ENCODE results near the gene CHD9NB.

DNA sequence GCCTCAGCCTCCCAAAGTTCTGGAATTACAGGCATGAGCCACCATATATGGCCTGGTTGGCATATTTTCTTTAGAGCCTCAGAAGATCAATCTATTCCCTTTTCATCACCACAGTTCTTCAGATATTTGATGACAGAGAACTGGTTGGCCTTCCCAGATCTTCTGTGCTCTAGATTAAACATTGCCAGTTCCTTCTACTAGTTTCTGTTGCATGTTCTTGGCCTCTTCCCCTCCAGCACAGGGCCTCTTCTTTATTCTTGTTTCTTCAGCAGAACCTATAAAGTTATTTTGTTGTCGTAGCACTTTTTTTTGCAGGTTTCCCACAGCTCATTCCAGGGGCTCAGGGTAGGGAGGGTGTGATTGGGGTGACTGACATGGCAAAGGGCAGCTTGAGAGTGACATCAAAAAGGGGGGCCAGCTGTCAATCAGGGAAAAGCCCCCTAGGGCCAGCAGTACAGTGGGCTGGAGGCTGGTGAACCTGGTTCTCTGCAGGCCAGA is 11.4 kb upstream of the CHD9NB start:
- TF ChIP-seq YY1 (tag by site-specific recombination; IDR thresholded peaks at IDR 0.05) = no peak
- TF ChIP-seq, protein P1, sequence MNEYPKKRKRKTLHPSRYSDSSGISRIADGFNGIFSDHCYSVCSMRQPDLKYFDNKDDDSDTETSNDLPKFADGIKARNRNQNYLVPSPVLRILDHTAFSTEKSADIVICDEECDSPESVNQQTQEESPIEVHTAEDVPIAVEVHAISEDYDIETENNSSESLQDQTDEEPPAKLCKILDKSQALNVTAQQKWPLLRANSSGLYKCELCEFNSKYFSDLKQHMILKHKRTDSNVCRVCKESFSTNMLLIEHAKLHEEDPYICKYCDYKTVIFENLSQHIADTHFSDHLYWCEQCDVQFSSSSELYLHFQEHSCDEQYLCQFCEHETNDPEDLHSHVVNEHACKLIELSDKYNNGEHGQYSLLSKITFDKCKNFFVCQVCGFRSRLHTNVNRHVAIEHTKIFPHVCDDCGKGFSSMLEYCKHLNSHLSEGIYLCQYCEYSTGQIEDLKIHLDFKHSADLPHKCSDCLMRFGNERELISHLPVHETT (tag by site-specific recombination; IDR thresholded peaks at IDR 0.05) = no peak
- TF ChIP-seq MEIS1 (CRISPR knock-in tag; IDR thresholded peaks at IDR 0.05; ENCODE audit: borderline replicate concordance) = no peak
- no peak for TF ChIP-seq ZNF157 (tag by site-specific recombination; IDR thresholded peaks at IDR 0.05)
- TF ChIP-seq, protein P2, sequence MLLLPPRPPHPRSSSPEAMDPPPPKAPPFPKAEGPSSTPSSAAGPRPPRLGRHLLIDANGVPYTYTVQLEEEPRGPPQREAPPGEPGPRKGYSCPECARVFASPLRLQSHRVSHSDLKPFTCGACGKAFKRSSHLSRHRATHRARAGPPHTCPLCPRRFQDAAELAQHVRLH (tag by site-specific recombination; IDR thresholded peaks at IDR 0.05) = no peak
- no peak for TF ChIP-seq ZNF626 (tag by site-specific recombination; IDR thresholded peaks at IDR 0.05)
- TF ChIP-seq, protein P3, sequence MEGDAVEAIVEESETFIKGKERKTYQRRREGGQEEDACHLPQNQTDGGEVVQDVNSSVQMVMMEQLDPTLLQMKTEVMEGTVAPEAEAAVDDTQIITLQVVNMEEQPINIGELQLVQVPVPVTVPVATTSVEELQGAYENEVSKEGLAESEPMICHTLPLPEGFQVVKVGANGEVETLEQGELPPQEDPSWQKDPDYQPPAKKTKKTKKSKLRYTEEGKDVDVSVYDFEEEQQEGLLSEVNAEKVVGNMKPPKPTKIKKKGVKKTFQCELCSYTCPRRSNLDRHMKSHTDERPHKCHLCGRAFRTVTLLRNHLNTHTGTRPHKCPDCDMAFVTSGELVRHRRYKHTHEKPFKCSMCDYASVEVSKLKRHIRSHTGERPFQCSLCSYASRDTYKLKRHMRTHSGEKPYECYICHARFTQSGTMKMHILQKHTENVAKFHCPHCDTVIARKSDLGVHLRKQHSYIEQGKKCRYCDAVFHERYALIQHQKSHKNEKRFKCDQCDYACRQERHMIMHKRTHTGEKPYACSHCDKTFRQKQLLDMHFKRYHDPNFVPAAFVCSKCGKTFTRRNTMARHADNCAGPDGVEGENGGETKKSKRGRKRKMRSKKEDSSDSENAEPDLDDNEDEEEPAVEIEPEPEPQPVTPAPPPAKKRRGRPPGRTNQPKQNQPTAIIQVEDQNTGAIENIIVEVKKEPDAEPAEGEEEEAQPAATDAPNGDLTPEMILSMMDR (tag by site-specific recombination; IDR thresholded peaks at IDR 0.05) = no peak
- no peak for TF ChIP-seq ZNF274 (IDR thresholded peaks at IDR 0.05; ENCODE audit: low read length)
- no peak for TF ChIP-seq ZNF274 (tag by site-specific recombination; IDR thresholded peaks at IDR 0.05; ENCODE audit: borderline replicate concordance)
- no peak for TF ChIP-seq ZNF623 (tag by site-specific recombination; IDR thresholded peaks at IDR 0.05)

Measured in HEK293 (cell line).